Gastroesophageal sphincter (tissue), 4 donors: Measurements from ENCODE around the gene ZNF213. TPM values are rescaled to one million over a fixed set of nuclear protein-coding genes. Genes with fewer than 3 reads are reported as not detected.
A peak's percentile ranks its signal among the peaks of the same experiment; 100 is the strongest.

Experiments
- ATAC-seq: fragments of 150-250 bp; one replicate; pipeline ENCODE4 v1.9.1; 2016; ENCODE audit warnings: mild to moderate bottlenecking, moderate library complexity
- H3K27ac ChIP-seq, 4 donors: fragments of 200-600 bp; sonication (generic) in 3 of 4; 1 replicate in 3 of 4; 2 replicates in 1 of 4; pipeline ENCODE4 v1.5.1; 2016 to 2019
- H3K27me3 ChIP-seq: fragments of 200-600 bp; sonication (generic); one replicate; pipeline ENCODE4 v1.5.1; 2019
- H3K36me3 ChIP-seq, 2 donors: fragments of 200-600 bp; sonication (generic); one replicate each; pipeline ENCODE4 v1.5.1; 2019; ENCODE audit warnings: control low read depth in 1 of 2
- H3K4me1 ChIP-seq, 3 donors: fragments of 200-600 bp; sonication (generic); 1 replicate in 2 of 3; 2 replicates in 1 of 3; pipeline ENCODE4 v1.5.1; 2016 to 2019; ENCODE audit warnings: control low read depth in 2 of 3
- H3K4me3 ChIP-seq, 2 donors: fragments of 200-600 bp; sonication (generic); one replicate each; pipeline ENCODE4 v1.5.1; 2019; ENCODE audit warnings: mild to moderate bottlenecking in 1 of 2, moderate library complexity in 1 of 2
- H3K9me3 ChIP-seq, 3 donors: fragments of 200-600 bp; sonication (generic); one replicate each; pipeline ENCODE4 v1.5.1; 2017 to 2019; ENCODE audit warnings: control low read depth in 2 of 3
- CTCF ChIP-seq, 4 experiments: fragments of 200-600 bp in 2 of 4; fragments of 450-650 bp in 2 of 4; sonication (generic) in 1 of 4; IDR thresholded peaks; one replicate each; pipeline ENCODE4 v1.5.1; 2017 to 2019; ENCODE audit warnings: antibody characterized with exemption in 4 of 4, mild to moderate bottlenecking in 2 of 4, moderate library complexity in 2 of 4
- EP300 ChIP-seq: sonication (generic); formaldehyde crosslinking; IDR thresholded peaks from one replicate; pipeline ENCODE4 v1.6.1; 2017; ENCODE audit warnings: antibody characterized with exemption, mild to moderate bottlenecking
- POLR2A ChIP-seq, 2 donors: fragments of 450-650 bp; IDR thresholded peaks; one replicate each; pipeline ENCODE4 v1.6.1; 2017; ENCODE audit warnings: antibody characterized with exemption in 2 of 2, mild to moderate bottlenecking in 2 of 2, moderate library complexity in 1 of 2
- POLR2AphosphoS5 ChIP-seq: sonication (generic); formaldehyde crosslinking; IDR thresholded peaks from one replicate; pipeline ENCODE4 v1.6.1; 2017; ENCODE audit warnings: antibody characterized with exemption
- WGBS, 2 donors: methylation state at CpG; one replicate each; pipeline ENCODE4 v1.1.5; 2018; ENCODE audit warnings: low coverage in 1 of 2; 5-methylcytosine and 5-hydroxymethylcytosine counted together
- total RNA-seq, 4 donors: library from RNA; depleted of rRNA; stranded (reverse); fragments of >200 nt; gene quantifications; one replicate each; pipeline ENCODE4 v1.1.0, GENCODE V29; 2016

The ZNF213 gene
- total RNA-seq, 4 donors from 2014 or later: 3.6 to 22.3 (median 12.2) TPM

DNA sequence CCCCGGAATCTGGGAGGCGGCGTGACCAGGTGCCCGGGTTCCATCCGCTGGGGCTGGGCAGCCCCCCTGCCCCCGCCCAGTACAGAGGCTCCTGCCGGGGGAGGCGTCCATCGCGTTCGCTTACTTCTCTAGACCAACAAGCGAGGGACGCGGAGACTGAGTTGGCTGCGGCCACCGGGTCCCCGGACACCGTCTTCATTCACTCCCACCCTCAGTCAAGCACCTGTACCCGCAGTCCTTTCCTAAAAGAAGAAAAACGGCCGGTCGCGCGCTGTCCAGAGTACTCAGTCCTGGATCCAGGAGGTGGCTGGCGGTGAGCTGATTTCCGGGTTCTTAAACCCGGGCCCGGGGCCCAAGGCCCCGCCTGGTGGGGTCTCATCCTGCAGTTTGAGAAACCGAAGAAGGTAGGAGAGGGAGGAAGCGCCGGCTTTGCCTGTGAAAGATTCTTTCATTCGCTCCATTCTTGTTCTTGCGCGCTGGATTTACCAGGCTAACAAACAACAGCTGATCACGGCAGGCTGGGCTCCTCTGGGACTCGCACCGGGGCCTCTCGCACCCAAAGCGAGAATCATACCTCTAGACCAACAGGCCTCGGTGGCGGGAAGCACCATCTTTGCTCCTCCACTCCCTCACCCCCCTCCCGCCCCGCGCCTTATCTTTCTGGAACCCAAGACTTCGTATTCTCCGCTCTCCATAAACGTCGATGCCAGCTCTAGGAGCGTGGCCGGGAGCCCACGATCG is 35.8 kb downstream of the ZNF213 start:
- no peak for ATAC-seq
- H3K4me1 ChIP-seq: peaks cover 0 to 43% (median 8%) of the 10 kb centered on the region in 3 donors
- peaks cover 79% of the 10 kb centered on the region for H3K27me3 ChIP-seq
- 0 to 2% methylated on average over 6 to 15 of the region's 53 CpGs for WGBS, 2 donors
- H3K27ac ChIP-seq: no peak overlapping the region
- TF ChIP-seq POLR2AphosphoS5: no peak
- no peak for TF ChIP-seq CTCF (IDR thresholded peaks at IDR 0.05)
- no peak for TF ChIP-seq EP300
- TF ChIP-seq POLR2A (IDR thresholded peaks at IDR 0.05): no peak
- H3K9me3 ChIP-seq: no peaks in the 10 kb centered on the region
- peak overlapping the region in 1 of 2 donors; percentile 27 for H3K4me3 ChIP-seq
- no peaks in the 10 kb centered on the region for H3K36me3 ChIP-seq

- H3K4me1 ChIP-seq: peaks cover 0 to 38% (median 8%) of the 10 kb centered on the region in 3 donors
- H3K27ac ChIP-seq: no peak overlapping the region
- peaks cover 86% of the 10 kb centered on the region for H3K27me3 ChIP-seq
- no peak for ATAC-seq
- TF ChIP-seq EP300 (no peak), POLR2A (IDR thresholded peaks at IDR 0.05) (no peak), POLR2AphosphoS5 (no peak), CTCF (IDR thresholded peaks at IDR 0.05) (no peak)
- peak overlapping the region in 1 of 2 donors; percentile 27 for H3K4me3 ChIP-seq
- no peaks in the 10 kb centered on the region for H3K9me3 ChIP-seq
- H3K36me3 ChIP-seq: no peaks in the 10 kb centered on the region
- no CpG with 5 or more reads among the region's 35 CpGs for WGBS, 2 donors
These were observed 36.5 kb downstream of the ZNF213 start for GRCh38 chr16:3171181-3171854.

- Histone ChIP-seq H3K36me3 (no peaks in the 10 kb centered on the region), H3K27me3 (peaks cover 93% of the 10 kb centered on the region), H3K4me1 (peaks cover 0 to 38% (median 8%) of the 10 kb centered on the region in 3 donors), H3K27ac (no peak overlapping the region), H3K4me3 (no peak overlapping the region), H3K9me3 (no peaks in the 10 kb centered on the region)
- ATAC-seq: no peak
- 7 to 13% methylated on average over 4 to 10 of the region's 41 CpGs for WGBS, 2 donors
- TF ChIP-seq EP300 (no peak), POLR2AphosphoS5 (no peak), POLR2A (IDR thresholded peaks at IDR 0.05) (no peak), CTCF (IDR thresholded peaks at IDR 0.05) (no peak)
These were observed 37.2 kb downstream of the ZNF213 start for GRCh38 chr16:3171855-3172593.

GRCh38 chr16:3173892-3174617 is 39.2 kb downstream of the ZNF213 start:
- no peak overlapping the region for H3K27ac ChIP-seq
- ATAC-seq: no peak
- peaks cover 100% of the 10 kb centered on the region for H3K27me3 ChIP-seq
- no peaks in the 10 kb centered on the region for H3K9me3 ChIP-seq
- H3K36me3 ChIP-seq: no peaks in the 10 kb centered on the region
- TF ChIP-seq POLR2AphosphoS5 (no peak), EP300 (no peak), CTCF (IDR thresholded peaks at IDR 0.05) (no peak), POLR2A (IDR thresholded peaks at IDR 0.05) (no peak)
- WGBS, 2 donors: 4 to 10% methylated on average over 20 to 22 of the region's 24 CpGs
- H3K4me1 ChIP-seq: peaks cover 0 to 38% (median 8%) of the 10 kb centered on the region in 3 donors
- H3K4me3 ChIP-seq: no peak overlapping the region
